Endothelial cell of umbilical vein (primary cell): ENCODE measurements around the gene RALGPS2. TPM values are rescaled to one million over a fixed set of nuclear protein-coding genes. Genes with fewer than 3 reads are reported as not detected.

Source experiments
- BruUV-seq: library from RNA; stranded (reverse); fragments of 400-500 nt; replicated peaks from 2 replicates; lab custom pipeline; 2021; lab: Mats Ljungman, UMichigan
- CTCF ChIA-PET: fragments of 300-600, 350-600 bp; sonication (Branson Sonifier 250); formaldehyde crosslinking; loops from one replicate; lab custom pipeline; 2021; ENCODE audit warnings: antibody characterized with exemption, inconsistent platforms; lab: Charles Lee
- POLR2A ChIA-PET: fragments of 300-600, 350-600 bp; sonication (Branson Sonifier 250); formaldehyde crosslinking; loops from one replicate; lab custom pipeline; 2021; ENCODE audit warnings: antibody characterized with exemption, inconsistent platforms; lab: Charles Lee
- DNase-seq: peaks from one replicate; pipeline ENCODE4 v3.0.0-alpha.2; 2011; ENCODE audit warnings: low read depth, low spot score
- FAIRE-seq: peaks from 2 replicates; lab custom pipeline; 2011; peaks lifted over from hg19 to GRCh38; lab: Jason Lieb, UNC
- H2AFZ ChIP-seq: 2 replicates; pipeline ENCODE4 v1.6.0; 2012; ENCODE audit warnings: low read depth, low read length, control low read depth, inconsistent platforms
- H3K27ac ChIP-seq: 2 replicates; pipeline ENCODE4 v1.5.1; 2011; ENCODE audit warnings: low read depth, mild to moderate bottlenecking, control low read depth, low read length, moderate library complexity; ENCODE audit not compliant: insufficient read depth
- H3K27me3 ChIP-seq, 2 experiments: 2 replicates each; pipeline versions ENCODE4 v1.6.0 to v1.6.1; 2011; ENCODE audit warnings: low read length in 2 of 2, mixed read lengths in 1 of 2; ENCODE audit not compliant: control insufficient read depth in 2 of 2, insufficient read depth in 2 of 2
- H3K36me3 ChIP-seq, 2 experiments: 2 replicates in 1 of 2; 3 replicates in 1 of 2; pipeline ENCODE4 v1.5.1; 2011; ENCODE audit warnings: low read length in 2 of 2, mild to moderate bottlenecking in 1 of 2, moderate library complexity in 1 of 2; ENCODE audit not compliant: control insufficient read depth in 2 of 2, insufficient read depth in 2 of 2; ENCODE audit errors: extremely low read depth in 1 of 2
- H3K4me1 ChIP-seq: 3 replicates; pipeline ENCODE4 v1.5.1; 2011; ENCODE audit warnings: mild to moderate bottlenecking, low read length; ENCODE audit not compliant: control insufficient read depth, insufficient read depth; ENCODE audit errors: extremely low read depth
- H3K4me2 ChIP-seq: 2 replicates; pipeline ENCODE4 v1.6.1; 2011; ENCODE audit warnings: low read length, control low read depth, mixed read lengths; ENCODE audit not compliant: insufficient read depth
- H3K4me3 ChIP-seq, 3 experiments: fragments of 200-600 bp in 1 of 3; sonication (generic), shearing (Covaris generic) in 1 of 3; replicated peaks in 1 of 3; 2 replicates each; pipeline ENCODE4 v1.5.1; 2011 to 2016; ENCODE audit warnings: control low read depth in 3 of 3, low read length in 3 of 3, mild to moderate bottlenecking in 2 of 3, inconsistent platforms in 1 of 3, low read depth in 1 of 3, moderate library complexity in 1 of 3; ENCODE audit not compliant: insufficient read depth in 1 of 3
- H3K79me2 ChIP-seq: 2 replicates; pipeline ENCODE4 v1.6.0; 2012; ENCODE audit warnings: low read length, inconsistent platforms; ENCODE audit not compliant: control insufficient read depth, insufficient read depth
- H3K9ac ChIP-seq: replicated peaks from 2 replicates; pipeline ENCODE3; 2011; ENCODE audit warnings: low read length, control low read depth; ENCODE audit not compliant: insufficient read depth; ENCODE audit errors: extremely low read depth
- H3K9me1 ChIP-seq: replicated peaks from 3 replicates; pipeline ENCODE4 v1.6.0; 2011; ENCODE audit warnings: mild to moderate bottlenecking, low read length; ENCODE audit not compliant: control insufficient read depth, insufficient read depth; ENCODE audit errors: extremely low read depth
- H3K9me3 ChIP-seq: replicated peaks from 2 replicates; pipeline ENCODE4 v1.5.1; 2012; ENCODE audit warnings: low read length, inconsistent platforms; ENCODE audit not compliant: control insufficient read depth, insufficient read depth
- H4K20me1 ChIP-seq: replicated peaks from 2 replicates; pipeline ENCODE3; 2011; ENCODE audit warnings: mild to moderate bottlenecking, low read length; ENCODE audit not compliant: control insufficient read depth, insufficient read depth; ENCODE audit errors: extremely low read depth
- EZH2 ChIP-seq: IDR thresholded peaks from 2 replicates; pipeline ENCODE4 v1.6.1; 2012; ENCODE audit warnings: borderline replicate concordance, low read depth, mild to moderate bottlenecking, moderate library complexity, low read length, inconsistent platforms; ENCODE audit not compliant: severe bottlenecking
- FOS ChIP-seq: IDR thresholded peaks from 2 replicates; pipeline ENCODE4 v1.6.1; 2011; ENCODE audit warnings: mild to moderate bottlenecking, low read length, moderate library complexity, borderline replicate concordance; ENCODE audit not compliant: insufficient read depth
- GATA2 ChIP-seq: IDR thresholded peaks from 2 replicates; pipeline ENCODE4 v1.7.0; 2011; ENCODE audit warnings: low read depth, mild to moderate bottlenecking, moderate library complexity, mixed read lengths, low read length; ENCODE audit not compliant: insufficient read length, insufficient read depth
- JUN ChIP-seq: IDR thresholded peaks from 2 replicates; pipeline ENCODE4 v1.6.1; 2011; ENCODE audit warnings: borderline replicate concordance, low read depth; ENCODE audit not compliant: insufficient read length, insufficient read depth
- MYC ChIP-seq: IDR thresholded peaks from one replicate; pipeline ENCODE4 v1.6.1; 2011; ENCODE audit warnings: mild to moderate bottlenecking, low read depth, low read length
- POLR2A ChIP-seq: IDR thresholded peaks from 2 replicates; pipeline ENCODE4 v1.6.1; 2012; ENCODE audit warnings: low read depth, mild to moderate bottlenecking, control low read depth, low read length
- POLR2AphosphoS5 ChIP-seq: IDR thresholded peaks from 2 replicates; pipeline ENCODE4 v1.6.1; 2012; ENCODE audit warnings: low read depth, mild to moderate bottlenecking, control low read depth, low read length, moderate library complexity; ENCODE audit not compliant: insufficient read depth
- dilution Hi-C: fragments of 300-500 bp; cut with MboI; formaldehyde crosslinking; loops from one replicate; pipeline ENCODE4 v1.15.0; 2019; ENCODE audit warnings: low sequenced_read_pairs; ENCODE audit not compliant: extremely low pct_ligation_motif_present
- intact Hi-C: fragments of 100-400 bp; cut with micrococcal nuclease; formaldehyde crosslinking; loops from one replicate; pipeline ENCODE4 v1.10.0; 2022
- polyA plus RNA-seq, 4 experiments: library from polyadenylated mRNA; depleted of rRNA in 3 of 4; stranded (reverse) in 3 of 4; unstranded in 1 of 4; fragments of >200 nt; gene quantifications; 2 replicates each; pipeline versions ENCODE4 v1.2.1 to v1.2.3, GENCODE V29; 2011 to 2012; ENCODE audit warnings: missing spikeins in 1 of 4
- total RNA-seq: library from RNA; stranded (reverse); gene quantifications from 2 replicates; pipeline ENCODE4 v1.2.3, GENCODE V29; 2021
- TF ChIP-seq, protein P1 (sequence below): IDR thresholded peaks from 2 replicates; pipeline ENCODE4 v1.6.1; 2011; ENCODE audit not compliant: insufficient read depth, insufficient read length
- TF ChIP-seq, protein P2 (sequence below), 2 donors: IDR thresholded peaks; 1 replicate in 1 of 2; 2 replicates in 1 of 2; pipeline ENCODE4 v1.5.1; 2011; ENCODE audit warnings: low read length in 2 of 2, mild to moderate bottlenecking in 2 of 2, moderate library complexity in 2 of 2, control low read depth in 1 of 2, inconsistent platforms in 1 of 2, low read depth in 1 of 2; ENCODE audit not compliant: insufficient read depth in 1 of 2; ENCODE audit errors: extremely low read depth in 1 of 2

RALGPS2 gene
- total and polyA plus RNA-seq, 2 donors (not counting 3 experiments of a cell fraction or from before 2014, with no cell fraction given): 4.6 to 27.7 TPM

DNA sequence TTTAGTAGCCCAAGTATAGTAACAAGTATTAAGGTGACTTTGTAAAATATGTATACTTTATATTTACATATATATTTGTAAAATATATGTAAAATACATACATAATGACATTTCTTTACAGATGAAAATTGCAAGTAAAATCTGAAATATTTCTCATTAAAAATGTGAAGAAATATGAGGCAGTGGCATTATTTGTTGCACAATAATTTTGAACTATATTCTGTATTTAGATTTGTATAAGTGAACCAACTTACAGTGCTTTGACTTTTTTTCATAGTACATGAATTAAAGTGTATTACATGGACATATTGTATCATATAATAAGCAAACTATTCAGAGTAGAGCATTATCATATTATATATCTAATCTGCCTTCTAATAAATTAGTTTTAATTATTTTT is 85.5 kb downstream of the RALGPS2 start:
- H2AFZ ChIP-seq: no peak overlapping the region

More for the DNA sequence above, 85.5 kb downstream of the RALGPS2 start:
- POLR2A ChIA-PET: no interaction called here
- Histone ChIP-seq H3K27me3 (no peaks in the 10 kb centered on the region), H3K4me3 (no peak overlapping the region), H3K4me1 (no peaks in the 10 kb centered on the region), H3K79me2 (no peaks in the 10 kb centered on the region), H3K9me1 (no peaks in the 10 kb centered on the region), H3K36me3 (peaks cover 0 to 2% of the 10 kb centered on the region in 2 experiments), H3K9me3 (no peaks in the 10 kb centered on the region), H4K20me1 (no peaks in the 10 kb centered on the region), H3K4me2 (no peak overlapping the region), H3K27ac (no peak overlapping the region), H3K9ac (no peak overlapping the region)
- TF ChIP-seq POLR2AphosphoS5 (no peak), POLR2A (no peak), MYC (no peak), JUN (no peak), GATA2 (no peak), FOS (no peak), EZH2 (no peak)
- TF ChIP-seq, protein P1, sequence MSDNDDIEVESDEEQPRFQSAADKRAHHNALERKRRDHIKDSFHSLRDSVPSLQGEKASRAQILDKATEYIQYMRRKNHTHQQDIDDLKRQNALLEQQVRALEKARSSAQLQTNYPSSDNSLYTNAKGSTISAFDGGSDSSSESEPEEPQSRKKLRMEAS: no peak
- TF ChIP-seq, protein P2, sequence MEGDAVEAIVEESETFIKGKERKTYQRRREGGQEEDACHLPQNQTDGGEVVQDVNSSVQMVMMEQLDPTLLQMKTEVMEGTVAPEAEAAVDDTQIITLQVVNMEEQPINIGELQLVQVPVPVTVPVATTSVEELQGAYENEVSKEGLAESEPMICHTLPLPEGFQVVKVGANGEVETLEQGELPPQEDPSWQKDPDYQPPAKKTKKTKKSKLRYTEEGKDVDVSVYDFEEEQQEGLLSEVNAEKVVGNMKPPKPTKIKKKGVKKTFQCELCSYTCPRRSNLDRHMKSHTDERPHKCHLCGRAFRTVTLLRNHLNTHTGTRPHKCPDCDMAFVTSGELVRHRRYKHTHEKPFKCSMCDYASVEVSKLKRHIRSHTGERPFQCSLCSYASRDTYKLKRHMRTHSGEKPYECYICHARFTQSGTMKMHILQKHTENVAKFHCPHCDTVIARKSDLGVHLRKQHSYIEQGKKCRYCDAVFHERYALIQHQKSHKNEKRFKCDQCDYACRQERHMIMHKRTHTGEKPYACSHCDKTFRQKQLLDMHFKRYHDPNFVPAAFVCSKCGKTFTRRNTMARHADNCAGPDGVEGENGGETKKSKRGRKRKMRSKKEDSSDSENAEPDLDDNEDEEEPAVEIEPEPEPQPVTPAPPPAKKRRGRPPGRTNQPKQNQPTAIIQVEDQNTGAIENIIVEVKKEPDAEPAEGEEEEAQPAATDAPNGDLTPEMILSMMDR (IDR thresholded peaks at IDR 0.05; ENCODE audit: extremely low read depth in 1 of 2, insufficient read depth in 1 of 2, low read depth in 1 of 2, low read length in 2 of 2): no peak
- dilution Hi-C loops (no loop called here), intact Hi-C loops (no loop called here)
- FAIRE-seq (no peak), DNase-seq (no peak)
- BruUV-seq: no TSS peak
- CTCF ChIA-PET: interaction anchor here (1.1 kb wide), 2 partner anchors 26 to 192 kb away, joined by 3 read pairs; no protein-coding TSS in a partner anchor
